IMR-90 (cell line): ENCODE data around the gene KIAA1328. TPM values are rescaled to one million over a fixed set of nuclear protein-coding genes. Genes with fewer than 3 reads are reported as not detected.

Experiments used
- ATAC-seq: fragments of 200-7000 bp; cut with Tn5 transposase; 2 replicates; pipeline ENCODE4 v1.9.1; 2020; ENCODE audit warnings: low read depth, mild to moderate bottlenecking, moderate library complexity
- BruUV-seq: library from RNA; stranded (reverse); fragments of 400-500 nt; replicated peaks from 2 replicates; lab custom pipeline; 2021; lab: Mats Ljungman, UMichigan
- CTCF ChIA-PET: fragments of 300-600 bp; formaldehyde crosslinking; extraction: SDS; loops from one replicate; lab custom pipeline; 2021; ENCODE audit warnings: antibody characterized with exemption; lab: Yijun Ruan, JAX
- POLR2A ChIA-PET: fragments of 300-600 bp; sonication (Branson Sonifier 250); formaldehyde crosslinking; loops from one replicate; lab custom pipeline; 2022; ENCODE audit warnings: antibody characterized with exemption; ENCODE audit not compliant: unreplicated experiment; lab: Charles Lee
- DNase-seq: peaks from one replicate; pipeline ENCODE4 v3.0.0; 2013
- H2AFZ ChIP-seq: replicated peaks from 2 replicates; pipeline ENCODE3; 2013; ENCODE audit warnings: low read length, mild to moderate bottlenecking; ENCODE audit not compliant: poor library complexity
- H2AK5ac ChIP-seq: 2 replicates; pipeline ENCODE4 v1.6.1; 2013; ENCODE audit warnings: low read depth, low read length, inconsistent platforms
- H2AK9ac ChIP-seq: replicated peaks from 2 replicates; pipeline ENCODE3; 2013; ENCODE audit warnings: mild to moderate bottlenecking, low read depth, low read length, moderate library complexity; ENCODE audit not compliant: poor library complexity
- H2BK120ac ChIP-seq: 2 replicates; pipeline ENCODE4 v1.6.1; 2013; ENCODE audit warnings: low read depth, low read length, inconsistent platforms
- H2BK15ac ChIP-seq: 3 replicates; pipeline ENCODE4 v1.6.1; 2013; ENCODE audit warnings: low read depth, low read length, inconsistent platforms
- H2BK20ac ChIP-seq: 2 replicates; pipeline ENCODE4 v1.6.1; 2013; ENCODE audit warnings: low read depth, mild to moderate bottlenecking, inconsistent platforms, low read length, moderate library complexity
- H2BK5ac ChIP-seq: 2 replicates; pipeline ENCODE4 v1.6.1; 2013; ENCODE audit warnings: mild to moderate bottlenecking, low read depth, low read length, inconsistent platforms; ENCODE audit not compliant: poor library complexity, severe bottlenecking
- H3K14ac ChIP-seq: replicated peaks from 2 replicates; pipeline ENCODE4 v1.6.1; 2013; ENCODE audit warnings: low read depth, low read length, inconsistent platforms
- H3K18ac ChIP-seq: 2 replicates; pipeline ENCODE4 v1.6.1; 2013; ENCODE audit warnings: low read depth, low read length, control low read depth
- H3K23ac ChIP-seq: 2 replicates; pipeline ENCODE4 v1.6.1; 2013; ENCODE audit warnings: low read depth, low read length, inconsistent platforms
- H3K27ac ChIP-seq: 2 replicates; pipeline ENCODE4 v1.5.1; 2013; ENCODE audit warnings: mild to moderate bottlenecking, control low read depth, low read length; ENCODE audit not compliant: insufficient read depth
- H3K27me3 ChIP-seq: 2 replicates; pipeline ENCODE4 v1.6.1; 2013; ENCODE audit warnings: low read length; ENCODE audit not compliant: control insufficient read depth, insufficient read depth
- H3K36me3 ChIP-seq: 2 replicates; pipeline ENCODE4 v1.6.1; 2013; ENCODE audit warnings: low read length, mixed read lengths; ENCODE audit not compliant: control insufficient read depth, insufficient read depth
- H3K4ac ChIP-seq: 2 replicates; pipeline ENCODE4 v1.6.1; 2013; ENCODE audit warnings: low read depth, low read length, inconsistent platforms
- H3K4me1 ChIP-seq: 2 replicates; pipeline ENCODE4 v1.6.1; 2013; ENCODE audit warnings: low read length, mixed read lengths; ENCODE audit not compliant: control insufficient read depth, insufficient read depth
- H3K4me2 ChIP-seq: 2 replicates; pipeline ENCODE4 v1.6.1; 2013; ENCODE audit warnings: low read depth, mild to moderate bottlenecking, control low read depth, low read length, moderate library complexity
- H3K4me3 ChIP-seq: 2 replicates; pipeline ENCODE4 v1.5.1; 2013; ENCODE audit warnings: low read depth, mild to moderate bottlenecking, control low read depth, low read length, moderate library complexity; ENCODE audit not compliant: insufficient read depth
- H3K56ac ChIP-seq: 2 replicates; pipeline ENCODE4 v1.6.1; 2013; ENCODE audit warnings: low read length, inconsistent platforms; ENCODE audit not compliant: insufficient read depth; ENCODE audit errors: extremely low read depth
- H3K79me1 ChIP-seq, 2 experiments: 2 replicates each; pipeline ENCODE4 v1.6.1; 2013; ENCODE audit warnings: low read length in 2 of 2, inconsistent platforms in 1 of 2, low read depth in 1 of 2
- H3K9ac ChIP-seq: 2 replicates; pipeline ENCODE4 v1.6.1; 2013; ENCODE audit warnings: low read depth, low read length, control low read depth
- H3K9me1 ChIP-seq: 2 replicates; pipeline ENCODE4 v1.6.1; 2013; ENCODE audit warnings: low read length, inconsistent platforms; ENCODE audit not compliant: insufficient read depth
- H3K9me3 ChIP-seq: 2 replicates; pipeline ENCODE4 v1.6.1; 2013; ENCODE audit warnings: low read length; ENCODE audit not compliant: control insufficient read depth, insufficient read depth
- H4K20me1 ChIP-seq: 2 replicates; pipeline ENCODE4 v1.6.1; 2013; ENCODE audit warnings: low read length, inconsistent platforms; ENCODE audit not compliant: insufficient read depth
- H4K5ac ChIP-seq: 2 replicates; pipeline ENCODE4 v1.6.1; 2013; ENCODE audit warnings: mild to moderate bottlenecking, low read depth, low read length, control low read depth
- H4K8ac ChIP-seq, 2 experiments: 2 replicates each; pipeline ENCODE4 v1.6.1; 2013; ENCODE audit warnings: low read depth in 2 of 2, low read length in 2 of 2, control low read depth in 1 of 2, inconsistent platforms in 1 of 2
- H4K91ac ChIP-seq: 2 replicates; pipeline ENCODE4 v1.6.1; 2013; ENCODE audit warnings: low read depth, low read length, inconsistent platforms; ENCODE audit not compliant: insufficient read depth
- BHLHE40 ChIP-seq: fragments of 150-350 bp; IDR thresholded peaks from 2 replicates; pipeline ENCODE4 v1.6.1; 2016; ENCODE audit warnings: mild to moderate bottlenecking, low read depth, low read length
- CEBPB ChIP-seq: IDR thresholded peaks from 2 replicates; pipeline ENCODE4 v1.6.1; 2012; ENCODE audit warnings: low read depth, low read length, improper control_type of control experiment
- CHD1 ChIP-seq: IDR thresholded peaks from 2 replicates; pipeline ENCODE4 v1.6.1; 2012; ENCODE audit warnings: low read depth, low read length, improper control_type of control experiment
- CTCF ChIP-seq: conservative IDR thresholded peaks from 2 replicates; pipeline ENCODE4 v1.5.1; 2012; ENCODE audit warnings: mild to moderate bottlenecking, low read depth, low read length, improper control_type of control experiment
- FOS ChIP-seq: fragments of 150-350 bp; IDR thresholded peaks from 2 replicates; pipeline ENCODE4 v1.6.1; 2016; ENCODE audit warnings: low read depth, low read length
- MAFK ChIP-seq: IDR thresholded peaks from 2 replicates; pipeline ENCODE4 v1.6.1; 2012; ENCODE audit warnings: low read depth, low read length, improper control_type of control experiment
- MAZ ChIP-seq: IDR thresholded peaks from 2 replicates; pipeline ENCODE4 v1.6.1; 2012; ENCODE audit warnings: low read depth, mild to moderate bottlenecking, low read length, improper control_type of control experiment, moderate library complexity, borderline replicate concordance
- MXI1 ChIP-seq: IDR thresholded peaks from 2 replicates; pipeline ENCODE4 v1.6.1; 2012; ENCODE audit warnings: low read depth, mild to moderate bottlenecking, low read length, moderate library complexity, borderline replicate concordance
- NFE2L2 ChIP-seq: fragments of 150-350 bp; IDR thresholded peaks from 2 replicates; pipeline ENCODE4 v1.6.1; 2016; ENCODE audit warnings: low read depth, mild to moderate bottlenecking, low read length
- POLR2A ChIP-seq: IDR thresholded peaks from 2 replicates; pipeline ENCODE4 v1.6.1; 2012; ENCODE audit warnings: mild to moderate bottlenecking, low read depth, low read length
- RAD21 ChIP-seq: IDR thresholded peaks from 2 replicates; pipeline ENCODE4 v1.6.1; 2012; ENCODE audit warnings: low read length, improper control_type of control experiment
- RCOR1 ChIP-seq: IDR thresholded peaks from 2 replicates; pipeline ENCODE4 v1.6.1; 2012; ENCODE audit warnings: mild to moderate bottlenecking, low read length, improper control_type of control experiment; ENCODE audit not compliant: insufficient replicate concordance
- RFX5 ChIP-seq: IDR thresholded peaks from 2 replicates; pipeline ENCODE4 v1.8.0; 2012; ENCODE audit warnings: low read depth, mild to moderate bottlenecking, low read length, moderate library complexity
- SMC3 ChIP-seq: fragments of 150-350 bp; IDR thresholded peaks from 2 replicates; pipeline ENCODE4 v1.6.1; 2016; ENCODE audit warnings: low read depth, mild to moderate bottlenecking, antibody characterized with exemption, low read length, moderate library complexity
- USF2 ChIP-seq: fragments of 150-350 bp; IDR thresholded peaks from 2 replicates; pipeline ENCODE4 v1.6.1; 2017; ENCODE audit warnings: mild to moderate bottlenecking, antibody characterized with exemption, low read length, low read depth
- WGBS, 2 experiments: methylation state at CpG; one replicate each; pipeline versions ENCODE4 v1.1.5 to v1.1.7; 2013; ENCODE audit warnings: missing lambda C conversion rate in 2 of 2; ENCODE audit not compliant: insufficient read length in 1 of 2; ENCODE audit errors: extremely low coverage in 2 of 2; 5-methylcytosine and 5-hydroxymethylcytosine counted together
- dilution Hi-C: fragments of 300-500 bp; cut with HindIII; formaldehyde crosslinking; loops from one replicate; pipeline ENCODE4 v1.14.3; 2018; ENCODE audit warnings: low sequenced_read_pairs; ENCODE audit not compliant: unreplicated experiment
- in situ Hi-C: fragments of 300-500 bp; cut with MboI; formaldehyde crosslinking; loops from 3 replicates; pipeline ENCODE4 v1.14.3; 2019; ENCODE audit warnings: low sequenced_read_pairs, inconsistent platforms, mixed read lengths
- intact Hi-C: fragments of 100-400 bp; cut with micrococcal nuclease; formaldehyde crosslinking; loops from 2 replicates; pipeline ENCODE4 v1.10.0; 2022
- polyA plus RNA-seq, 3 experiments: library from polyadenylated mRNA; depleted of rRNA; stranded (reverse); fragments of >200 nt; gene quantifications; 2 replicates each; pipeline ENCODE4 v1.2.3, GENCODE V29; 2012; ENCODE audit warnings: low replicate concordance in 1 of 3
- total RNA-seq: library from RNA; depleted of rRNA; stranded (reverse); fragments of >200 nt; gene quantifications from 2 replicates; pipeline ENCODE4 v1.2.3, GENCODE V29; 2012
- TF ChIP-seq, protein P1 (sequence below): fragments of 150-350 bp; IDR thresholded peaks from 2 replicates; pipeline ENCODE4 v1.6.1; 2016; ENCODE audit warnings: low read depth, mild to moderate bottlenecking, low read length, moderate library complexity, borderline replicate concordance

KIAA1328 gene
- total and polyA plus RNA-seq, 2 of the 4 experiments (the other 2 are of a cell fraction), result 2.4 to 7.0 TPM

DNA sequence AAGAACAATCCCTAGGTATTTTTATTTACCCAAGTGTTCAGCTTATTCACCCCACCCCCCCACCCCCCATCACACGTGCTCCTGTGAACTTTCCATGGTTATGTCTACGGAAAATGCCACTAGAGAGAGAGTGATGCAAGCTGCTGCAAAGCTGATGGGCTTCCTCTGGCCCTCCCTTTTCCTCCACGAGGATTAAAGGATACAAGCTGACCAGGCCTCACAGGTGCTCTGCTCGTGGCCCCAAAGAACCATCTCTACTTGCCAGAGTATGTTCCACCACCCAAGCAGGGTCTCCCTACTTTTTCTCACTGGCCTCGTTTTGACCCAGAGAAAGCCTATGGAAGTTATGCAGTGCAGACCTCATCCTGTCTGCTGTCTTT is 394.1 kb downstream of the KIAA1328 start:
- Histone ChIP-seq H3K18ac (no peak overlapping the region), H2BK15ac (no peak overlapping the region), H3K36me3 (no peaks in the 10 kb centered on the region), H3K9me1 (no peaks in the 10 kb centered on the region; the same call in 1 of the 2 replicates), H3K4ac (no peak overlapping the region), H3K27ac (no peak overlapping the region), H4K5ac (no peak overlapping the region), H2BK20ac (no peak overlapping the region), H2BK120ac (no peak overlapping the region), H3K79me1 (no peaks in the 10 kb centered on the region), H3K4me1 (no peaks in the 10 kb centered on the region), H3K27me3 (no peaks in the 10 kb centered on the region), H3K56ac (no peak overlapping the region), H4K8ac (no peak overlapping the region), H2AFZ (no peak overlapping the region), H2AK9ac (no peak overlapping the region), H2AK5ac (no peak overlapping the region), H3K9me3 (no peaks in the 10 kb centered on the region), H4K91ac (no peak overlapping the region), H3K4me2 (no peak overlapping the region), H4K20me1 (no peaks in the 10 kb centered on the region), H2BK5ac (no peak overlapping the region), H3K9ac (no peak overlapping the region), H3K14ac (no peak overlapping the region), H3K23ac (no peak overlapping the region), H3K4me3 (no peak overlapping the region)
- DNase-seq (no peak), ATAC-seq (no peak)
- intact Hi-C loops (no loop called here), dilution Hi-C loops (no loop called here), in situ Hi-C loops (no loop called here)
- BruUV-seq, result no TSS peak
- ChIA-PET CTCF (no interaction called here), POLR2A (no interaction called here)
- WGBS, 2 experiments, result 100% methylated on average over 1 of the region's 5 CpGs; no CpG with 5 or more reads in 1 of the 2 experiments
- no peak for TF ChIP-seq BHLHE40
- TF ChIP-seq FOS, result no peak
- TF ChIP-seq, protein P1, sequence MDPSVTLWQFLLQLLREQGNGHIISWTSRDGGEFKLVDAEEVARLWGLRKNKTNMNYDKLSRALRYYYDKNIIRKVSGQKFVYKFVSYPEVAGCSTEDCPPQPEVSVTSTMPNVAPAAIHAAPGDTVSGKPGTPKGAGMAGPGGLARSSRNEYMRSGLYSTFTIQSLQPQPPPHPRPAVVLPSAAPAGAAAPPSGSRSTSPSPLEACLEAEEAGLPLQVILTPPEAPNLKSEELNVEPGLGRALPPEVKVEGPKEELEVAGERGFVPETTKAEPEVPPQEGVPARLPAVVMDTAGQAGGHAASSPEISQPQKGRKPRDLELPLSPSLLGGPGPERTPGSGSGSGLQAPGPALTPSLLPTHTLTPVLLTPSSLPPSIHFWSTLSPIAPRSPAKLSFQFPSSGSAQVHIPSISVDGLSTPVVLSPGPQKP, result no peak
- no peak for TF ChIP-seq RFX5
- TF ChIP-seq CHD1, result no peak
- TF ChIP-seq NFE2L2, result no peak
- TF ChIP-seq POLR2A, result no peak
- no peak for TF ChIP-seq USF2
- no peak for TF ChIP-seq MXI1
- no peak for TF ChIP-seq CTCF
- no peak for TF ChIP-seq SMC3
- no peak for TF ChIP-seq MAZ
- TF ChIP-seq RAD21, result no peak
- TF ChIP-seq RCOR1, result no peak
- no peak for TF ChIP-seq MAFK
- TF ChIP-seq CEBPB, result no peak
